IMR-90 (cell line): ENCODE measurements around the gene KHNYN. TPM values are rescaled to one million over a fixed set of nuclear protein-coding genes. Genes with fewer than 3 reads are reported as not detected.
"Not testable (repeated sequence)": the region's sequence is repeated elsewhere in the genome, so short reads cannot be mapped to it uniquely, and the experiment has no call there.

Experiments
- ATAC-seq: fragments of 200-7000 bp; cut with Tn5 transposase; 2 replicates; pipeline ENCODE4 v1.9.1; 2020; ENCODE audit warnings: low read depth, mild to moderate bottlenecking, moderate library complexity
- BruUV-seq: library from RNA; stranded (reverse); fragments of 400-500 nt; replicated peaks from 2 replicates; lab custom pipeline; 2021; lab: Mats Ljungman, UMichigan
- CTCF ChIA-PET: fragments of 300-600 bp; formaldehyde crosslinking; extraction: SDS; loops from one replicate; lab custom pipeline; 2021; ENCODE audit warnings: antibody characterized with exemption; lab: Yijun Ruan, JAX
- POLR2A ChIA-PET: fragments of 300-600 bp; sonication (Branson Sonifier 250); formaldehyde crosslinking; loops from one replicate; lab custom pipeline; 2022; ENCODE audit warnings: antibody characterized with exemption; ENCODE audit not compliant: unreplicated experiment; lab: Charles Lee
- DNase-seq: peaks from one replicate; pipeline ENCODE4 v3.0.0; 2013
- H2AFZ ChIP-seq: replicated peaks from 2 replicates; pipeline ENCODE3; 2013; ENCODE audit warnings: low read length, mild to moderate bottlenecking; ENCODE audit not compliant: poor library complexity
- H2AK5ac ChIP-seq: 2 replicates; pipeline ENCODE4 v1.6.1; 2013; ENCODE audit warnings: low read depth, low read length, inconsistent platforms
- H2AK9ac ChIP-seq: replicated peaks from 2 replicates; pipeline ENCODE3; 2013; ENCODE audit warnings: mild to moderate bottlenecking, low read depth, low read length, moderate library complexity; ENCODE audit not compliant: poor library complexity
- H2BK120ac ChIP-seq: 2 replicates; pipeline ENCODE4 v1.6.1; 2013; ENCODE audit warnings: low read depth, low read length, inconsistent platforms
- H2BK15ac ChIP-seq: 3 replicates; pipeline ENCODE4 v1.6.1; 2013; ENCODE audit warnings: low read depth, low read length, inconsistent platforms
- H2BK20ac ChIP-seq: 2 replicates; pipeline ENCODE4 v1.6.1; 2013; ENCODE audit warnings: low read depth, mild to moderate bottlenecking, inconsistent platforms, low read length, moderate library complexity
- H2BK5ac ChIP-seq: 2 replicates; pipeline ENCODE4 v1.6.1; 2013; ENCODE audit warnings: mild to moderate bottlenecking, low read depth, low read length, inconsistent platforms; ENCODE audit not compliant: poor library complexity, severe bottlenecking
- H3K14ac ChIP-seq: replicated peaks from 2 replicates; pipeline ENCODE4 v1.6.1; 2013; ENCODE audit warnings: low read depth, low read length, inconsistent platforms
- H3K18ac ChIP-seq: 2 replicates; pipeline ENCODE4 v1.6.1; 2013; ENCODE audit warnings: low read depth, low read length, control low read depth
- H3K23ac ChIP-seq: 2 replicates; pipeline ENCODE4 v1.6.1; 2013; ENCODE audit warnings: low read depth, low read length, inconsistent platforms
- H3K27ac ChIP-seq: 2 replicates; pipeline ENCODE4 v1.5.1; 2013; ENCODE audit warnings: mild to moderate bottlenecking, control low read depth, low read length; ENCODE audit not compliant: insufficient read depth
- H3K27me3 ChIP-seq: 2 replicates; pipeline ENCODE4 v1.6.1; 2013; ENCODE audit warnings: low read length; ENCODE audit not compliant: control insufficient read depth, insufficient read depth
- H3K36me3 ChIP-seq: 2 replicates; pipeline ENCODE4 v1.6.1; 2013; ENCODE audit warnings: low read length, mixed read lengths; ENCODE audit not compliant: control insufficient read depth, insufficient read depth
- H3K4ac ChIP-seq: 2 replicates; pipeline ENCODE4 v1.6.1; 2013; ENCODE audit warnings: low read depth, low read length, inconsistent platforms
- H3K4me1 ChIP-seq: 2 replicates; pipeline ENCODE4 v1.6.1; 2013; ENCODE audit warnings: low read length, mixed read lengths; ENCODE audit not compliant: control insufficient read depth, insufficient read depth
- H3K4me2 ChIP-seq: 2 replicates; pipeline ENCODE4 v1.6.1; 2013; ENCODE audit warnings: low read depth, mild to moderate bottlenecking, control low read depth, low read length, moderate library complexity
- H3K4me3 ChIP-seq: 2 replicates; pipeline ENCODE4 v1.5.1; 2013; ENCODE audit warnings: low read depth, mild to moderate bottlenecking, control low read depth, low read length, moderate library complexity; ENCODE audit not compliant: insufficient read depth
- H3K56ac ChIP-seq: 2 replicates; pipeline ENCODE4 v1.6.1; 2013; ENCODE audit warnings: low read length, inconsistent platforms; ENCODE audit not compliant: insufficient read depth; ENCODE audit errors: extremely low read depth
- H3K79me1 ChIP-seq, 2 experiments: 2 replicates each; pipeline ENCODE4 v1.6.1; 2013; ENCODE audit warnings: low read length in 2 of 2, inconsistent platforms in 1 of 2, low read depth in 1 of 2
- H3K9ac ChIP-seq: 2 replicates; pipeline ENCODE4 v1.6.1; 2013; ENCODE audit warnings: low read depth, low read length, control low read depth
- H3K9me1 ChIP-seq: 2 replicates; pipeline ENCODE4 v1.6.1; 2013; ENCODE audit warnings: low read length, inconsistent platforms; ENCODE audit not compliant: insufficient read depth
- H3K9me3 ChIP-seq: 2 replicates; pipeline ENCODE4 v1.6.1; 2013; ENCODE audit warnings: low read length; ENCODE audit not compliant: control insufficient read depth, insufficient read depth
- H4K20me1 ChIP-seq: 2 replicates; pipeline ENCODE4 v1.6.1; 2013; ENCODE audit warnings: low read length, inconsistent platforms; ENCODE audit not compliant: insufficient read depth
- H4K5ac ChIP-seq: 2 replicates; pipeline ENCODE4 v1.6.1; 2013; ENCODE audit warnings: mild to moderate bottlenecking, low read depth, low read length, control low read depth
- H4K8ac ChIP-seq, 2 experiments: 2 replicates each; pipeline ENCODE4 v1.6.1; 2013; ENCODE audit warnings: low read depth in 2 of 2, low read length in 2 of 2, control low read depth in 1 of 2, inconsistent platforms in 1 of 2
- H4K91ac ChIP-seq: 2 replicates; pipeline ENCODE4 v1.6.1; 2013; ENCODE audit warnings: low read depth, low read length, inconsistent platforms; ENCODE audit not compliant: insufficient read depth
- WGBS, 2 experiments: methylation state at CpG; one replicate each; pipeline versions ENCODE4 v1.1.5 to v1.1.7; 2013; ENCODE audit warnings: missing lambda C conversion rate in 2 of 2; ENCODE audit not compliant: insufficient read length in 1 of 2; ENCODE audit errors: extremely low coverage in 2 of 2; 5-methylcytosine and 5-hydroxymethylcytosine counted together
- dilution Hi-C: fragments of 300-500 bp; cut with HindIII; formaldehyde crosslinking; loops from one replicate; pipeline ENCODE4 v1.14.3; 2018; ENCODE audit warnings: low sequenced_read_pairs; ENCODE audit not compliant: unreplicated experiment
- in situ Hi-C: fragments of 300-500 bp; cut with MboI; formaldehyde crosslinking; loops from 3 replicates; pipeline ENCODE4 v1.14.3; 2019; ENCODE audit warnings: low sequenced_read_pairs, inconsistent platforms, mixed read lengths
- intact Hi-C: fragments of 100-400 bp; cut with micrococcal nuclease; formaldehyde crosslinking; loops from 2 replicates; pipeline ENCODE4 v1.10.0; 2022
- polyA plus RNA-seq, 3 experiments: library from polyadenylated mRNA; depleted of rRNA; stranded (reverse); fragments of >200 nt; gene quantifications; 2 replicates each; pipeline ENCODE4 v1.2.3, GENCODE V29; 2012; ENCODE audit warnings: low replicate concordance in 1 of 3
- total RNA-seq: library from RNA; depleted of rRNA; stranded (reverse); fragments of >200 nt; gene quantifications from 2 replicates; pipeline ENCODE4 v1.2.3, GENCODE V29; 2012

KHNYN gene
- total and polyA plus RNA-seq, 2 of the 4 experiments (the other 2 are of a cell fraction): 18.9 to 24.4 TPM

DNA sequence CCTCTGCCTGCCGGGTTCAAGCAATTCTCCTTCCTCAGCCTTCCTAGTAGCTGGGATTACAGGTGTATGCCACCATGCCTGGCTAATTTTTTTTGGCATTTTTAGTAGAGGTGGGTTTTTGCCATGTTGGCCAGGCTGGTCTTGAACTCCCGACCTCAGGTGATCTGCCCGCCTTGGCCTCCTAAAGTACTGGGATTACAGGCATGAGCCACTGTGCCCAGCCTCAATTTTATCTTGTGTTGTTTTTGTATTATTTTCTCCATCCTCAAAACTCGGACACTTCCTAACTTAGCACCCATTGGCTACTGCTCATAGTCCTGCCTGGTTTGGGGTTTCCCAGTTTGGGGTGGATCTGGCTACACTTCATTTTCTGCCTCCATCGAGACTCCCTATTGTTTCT, 42.2 kb upstream of the KHNYN start:
- H2BK15ac ChIP-seq, H3K56ac ChIP-seq, H3K4me3 ChIP-seq, H4K20me1 ChIP-seq, BruUV-seq, H3K14ac ChIP-seq, H3K18ac ChIP-seq, H3K4ac ChIP-seq, H2AK9ac ChIP-seq, H4K91ac ChIP-seq, H3K9me3 ChIP-seq, CTCF ChIA-PET, H2AK5ac ChIP-seq, H2BK20ac ChIP-seq, H2BK120ac ChIP-seq, H3K36me3 ChIP-seq, H3K79me1 ChIP-seq, intact Hi-C loops, POLR2A ChIA-PET, H3K23ac ChIP-seq, H3K9ac ChIP-seq, H3K4me2 ChIP-seq, H2AFZ ChIP-seq, DNase-seq, H4K5ac ChIP-seq, H3K27ac ChIP-seq, dilution Hi-C loops, H4K8ac ChIP-seq, H3K9me1 ChIP-seq, H3K4me1 ChIP-seq, in situ Hi-C loops, H2BK5ac ChIP-seq, ATAC-seq: not testable (repeated sequence)
- H3K27me3 ChIP-seq: peaks cover 10% of the 10 kb centered on the region
- WGBS, 2 experiments: no CpG with 5 or more reads among the region's 5 CpGs
